HepG2 (cell line): ENCODE data around the gene ROBO3. TPM values are rescaled to one million over a fixed set of nuclear protein-coding genes. Genes with fewer than 3 reads are reported as not detected.

Experiments used
- ADNP ChIP-seq: sonication (generic); formaldehyde crosslinking; IDR thresholded peaks from 2 replicates; pipeline ENCODE4 v1.4.0; 2020; ENCODE audit warnings: missing genetic modification reagents
- FLYWCH1 ChIP-seq: sonication (generic); formaldehyde crosslinking; IDR thresholded peaks from 2 replicates; pipeline ENCODE4 v1.8.1; 2023; ENCODE audit warnings: mild to moderate bottlenecking, missing genetic modification reagents
- FOXK2 ChIP-seq: fragments of 450-650 bp; IDR thresholded peaks from 2 replicates; pipeline ENCODE4 v1.6.1; 2016
- HOXA5 ChIP-seq: sonication (generic); formaldehyde crosslinking; IDR thresholded peaks from 2 replicates; pipeline ENCODE4 v1.4.0; 2020; ENCODE audit warnings: missing genetic modification reagents
- JARID2 ChIP-seq: sonication (generic); formaldehyde crosslinking; IDR thresholded peaks from 2 replicates; pipeline ENCODE4 v1.8.1; 2023; ENCODE audit warnings: missing genetic modification reagents, inconsistent platforms; ENCODE audit not compliant: insufficient replicate concordance
- LCORL ChIP-seq, 2 experiments: fragments of 450-650 bp in 1 of 2; sonication (generic) in 1 of 2; formaldehyde crosslinking in 1 of 2; IDR thresholded peaks; 2 replicates each; pipeline versions ENCODE4 v1.5.0 to v1.6.1; 2017 to 2020; ENCODE audit warnings: antibody characterized with exemption in 1 of 2, missing genetic modification reagents in 1 of 2
- MEIS2 ChIP-seq: sonication (generic); formaldehyde crosslinking; IDR thresholded peaks from 2 replicates; pipeline ENCODE4 v1.9.0; 2021; ENCODE audit warnings: mild to moderate bottlenecking, missing genetic modification reagents
- MXD4 ChIP-seq: IDR thresholded peaks from 2 replicates; pipeline ENCODE4 v1.6.1; 2016; ENCODE audit warnings: mild to moderate bottlenecking, missing biosample characterization, missing genetic modification reagents
- NFE2 ChIP-seq: sonication (generic); formaldehyde crosslinking; IDR thresholded peaks from 2 replicates; pipeline ENCODE4 v1.4.0; 2020; ENCODE audit warnings: missing genetic modification reagents
- NRL ChIP-seq: sonication (generic); formaldehyde crosslinking; IDR thresholded peaks from 2 replicates; pipeline ENCODE4 v1.5.0; 2020; ENCODE audit warnings: missing genetic modification reagents, mild to moderate bottlenecking, moderate library complexity, borderline replicate concordance
- ONECUT2 ChIP-seq: sonication (generic); formaldehyde crosslinking; IDR thresholded peaks from 2 replicates; pipeline ENCODE4 v1.4.0; 2020; ENCODE audit warnings: missing genetic modification reagents
- REXO4 ChIP-seq: sonication (generic); formaldehyde crosslinking; IDR thresholded peaks from 2 replicates; pipeline ENCODE4 v1.8.0; 2022; ENCODE audit warnings: missing genetic modification reagents, mild to moderate bottlenecking, borderline replicate concordance
- RORA ChIP-seq: sonication (generic); formaldehyde crosslinking; IDR thresholded peaks from 2 replicates; pipeline ENCODE4 v1.5.0; 2020; ENCODE audit warnings: mild to moderate bottlenecking, missing genetic modification reagents, moderate library complexity
- SETDB1 ChIP-seq: sonication (generic); formaldehyde crosslinking; IDR thresholded peaks from 2 replicates; pipeline ENCODE4 v1.5.1; 2020; ENCODE audit warnings: missing genetic modification reagents, mild to moderate bottlenecking, borderline replicate concordance
- SIX4 ChIP-seq: sonication (generic); formaldehyde crosslinking; IDR thresholded peaks from 2 replicates; pipeline ENCODE4 v1.4.0; 2020; ENCODE audit warnings: missing genetic modification reagents
- SKI ChIP-seq: fragments of 450-650 bp; IDR thresholded peaks from one replicate; pipeline ENCODE4 v1.6.1; 2018; ENCODE audit warnings: mild to moderate bottlenecking; ENCODE audit not compliant: partially characterized antibody
- SMARCE1 ChIP-seq: fragments of 450-650 bp; IDR thresholded peaks from 2 replicates; pipeline ENCODE4 v1.6.1; 2017; ENCODE audit warnings: borderline replicate concordance
- SPEN ChIP-seq: sonication (generic); formaldehyde crosslinking; IDR thresholded peaks from 2 replicates; pipeline ENCODE4 v1.5.1; 2020; ENCODE audit warnings: low read depth, mild to moderate bottlenecking, missing genetic modification reagents
- ZFP82 ChIP-seq: sonication (generic); formaldehyde crosslinking; IDR thresholded peaks from 2 replicates; pipeline ENCODE4 v1.5.1; 2020; ENCODE audit warnings: mild to moderate bottlenecking, missing genetic modification reagents, borderline replicate concordance
- ZNF121 ChIP-seq: sonication (generic); formaldehyde crosslinking; IDR thresholded peaks from 2 replicates; pipeline ENCODE4 v1.5.0; 2020; ENCODE audit warnings: mild to moderate bottlenecking, missing genetic modification reagents
- ZNF296 ChIP-seq: sonication (generic); formaldehyde crosslinking; conservative IDR thresholded peaks from 2 replicates; pipeline ENCODE4 v1.5.0; 2020; ENCODE audit warnings: mild to moderate bottlenecking, missing genetic modification reagents
- ZNF337 ChIP-seq: sonication (generic); formaldehyde crosslinking; IDR thresholded peaks from 2 replicates; pipeline ENCODE4 v1.5.1; 2020; ENCODE audit warnings: missing genetic modification reagents, low read depth, mild to moderate bottlenecking, borderline replicate concordance
- ZNF441 ChIP-seq: sonication (generic); formaldehyde crosslinking; IDR thresholded peaks from 2 replicates; pipeline ENCODE4 v1.7.0; 2021; ENCODE audit warnings: missing genetic modification reagents, borderline replicate concordance
- ZNF558 ChIP-seq: sonication (generic); formaldehyde crosslinking; IDR thresholded peaks from 2 replicates; pipeline ENCODE4 v1.9.0; 2022; ENCODE audit warnings: mild to moderate bottlenecking, missing genetic modification reagents, borderline replicate concordance
- ZNF569 ChIP-seq: sonication (generic); formaldehyde crosslinking; IDR thresholded peaks from 2 replicates; pipeline ENCODE4 v1.5.0; 2020; ENCODE audit warnings: mild to moderate bottlenecking, missing genetic modification reagents, moderate library complexity, borderline replicate concordance
- ZNF598 ChIP-seq: sonication (generic); formaldehyde crosslinking; IDR thresholded peaks from 2 replicates; pipeline ENCODE4 v1.5.1; 2020; ENCODE audit warnings: mild to moderate bottlenecking, missing genetic modification reagents, borderline replicate concordance
- ZNF7 ChIP-seq: IDR thresholded peaks from 2 replicates; pipeline ENCODE4 v1.6.1; 2016; ENCODE audit warnings: missing biosample characterization, missing genetic modification reagents
- ZNF703 ChIP-seq: sonication (generic); formaldehyde crosslinking; IDR thresholded peaks from 2 replicates; pipeline ENCODE4 v1.5.1; 2020; ENCODE audit warnings: missing genetic modification reagents, mild to moderate bottlenecking, moderate library complexity, borderline replicate concordance
- ZNF724P ChIP-seq: sonication (generic); formaldehyde crosslinking; IDR thresholded peaks from 2 replicates; pipeline ENCODE4 v1.8.0; 2022; ENCODE audit warnings: missing genetic modification reagents, borderline replicate concordance
- polyA plus RNA-seq, 8 experiments: library from polyadenylated mRNA; depleted of rRNA in 3 of 8; stranded (reverse) in 7 of 8; unstranded in 1 of 8; fragments of >200 nt; fragmentation: Illumina TruSeq in 4 of 8; extraction: Trizol in 4 of 8; gene quantifications; 2 replicates each; pipeline versions ENCODE4 v1.2.1 to v1.2.3, GENCODE V29; 2011 to 2016; ENCODE audit warnings: low read depth in 4 of 8, missing spikeins in 1 of 8, mixed read lengths in 1 of 8; ENCODE audit not compliant: insufficient read depth in 1 of 8
- total RNA-seq, 5 experiments: library from RNA; depleted of rRNA; stranded (reverse); fragments of >200 nt; fragmentation: Illumina TruSeq; extraction: Trizol; gene quantifications; 2 replicates each; pipeline ENCODE4 v1.2.3, GENCODE V29; 2016; ENCODE audit warnings: low read depth in 1 of 5
- TF ChIP-seq, protein P1 (sequence below): sonication (generic); formaldehyde crosslinking; IDR thresholded peaks from 2 replicates; pipeline ENCODE4 v1.8.1; 2023; ENCODE audit warnings: missing genetic modification reagents, mild to moderate bottlenecking, borderline replicate concordance
- TF ChIP-seq, protein P2 (sequence below): sonication (generic); formaldehyde crosslinking; IDR thresholded peaks from 2 replicates; pipeline ENCODE4 v1.4.0; 2020; ENCODE audit warnings: mild to moderate bottlenecking, missing genetic modification reagents
- TF ChIP-seq, protein P3 (sequence below): conservative IDR thresholded peaks from 2 replicates; pipeline ENCODE4 v1.6.1; 2018; ENCODE audit warnings: missing genetic modification reagents

Gene ROBO3
- total and polyA plus RNA-seq, 2 of the 13 experiments (the other 11 are each of a cell fraction or from before 2014, with no cell fraction given), result 0.07 to 2.4 TPM

DNA sequence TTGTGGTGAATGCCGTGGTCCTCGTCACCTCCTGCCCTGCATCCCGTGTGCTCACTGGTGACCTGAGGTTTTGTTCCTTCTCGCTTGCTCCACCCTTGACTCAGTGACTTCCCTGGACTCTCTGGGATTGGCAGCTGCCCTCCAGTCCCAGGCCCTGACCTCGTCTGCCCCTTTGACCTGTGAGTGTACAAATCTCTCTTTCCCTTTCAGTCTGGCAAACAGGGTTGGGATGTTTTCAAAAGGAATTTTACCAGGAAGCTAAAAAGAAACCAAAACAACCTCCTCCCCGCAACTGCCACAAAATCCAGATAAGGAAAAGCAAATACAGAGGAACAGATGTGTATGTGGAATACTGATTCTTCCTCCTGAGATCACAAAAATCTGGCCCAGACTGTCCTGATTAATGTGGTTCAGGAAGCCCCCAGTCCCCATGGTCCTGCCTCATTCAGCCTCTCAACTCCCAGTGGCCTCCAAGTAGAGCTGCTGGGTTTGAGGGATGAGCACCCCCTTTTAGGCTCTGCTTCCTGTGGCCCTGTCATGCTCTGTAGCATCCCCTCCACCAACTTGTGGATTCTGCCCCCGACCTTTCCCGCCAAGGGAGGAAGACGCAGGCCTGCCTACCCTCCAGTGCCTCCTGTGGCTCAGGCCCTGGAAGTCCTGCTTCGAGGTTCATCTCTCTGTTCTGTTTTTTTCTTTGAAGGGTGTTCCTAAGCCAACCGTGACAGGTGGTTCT is 17.3 kb downstream of the ROBO3 start (continued):
- TF ChIP-seq SKI (peak; percentile 66), FOXK2 (no peak), ZNF121 (CRISPR knock-in tag) (peak; percentile 24; the same call in 1 of the 2 replicates), NFE2 (CRISPR knock-in tag) (no peak), RORA (CRISPR knock-in tag) (no peak), ZNF7 (CRISPR knock-in tag) (no peak), FLYWCH1 (CRISPR knock-in tag) (no peak), ADNP (no peak), ONECUT2 (CRISPR knock-in tag) (no peak), MEIS2 (CRISPR knock-in tag) (peak; percentile 67; the same call in 1 of the 2 replicates), NRL (CRISPR knock-in tag) (no peak), HOXA5 (CRISPR knock-in tag) (no peak), ZNF569 (CRISPR knock-in tag) (no peak), MXD4 (CRISPR knock-in tag) (no peak), SPEN (CRISPR knock-in tag) (0 out of 2 replicates have a peak, but pooled peaks have one; percentile 52), ZNF724P (CRISPR knock-in tag) (no peak), SIX4 (CRISPR knock-in tag) (no peak), REXO4 (CRISPR knock-in tag) (no peak), ZNF441 (CRISPR knock-in tag) (no peak), LCORL (IDR thresholded peaks at IDR 0.05) (no peak), LCORL (CRISPR knock-in tag; IDR thresholded peaks at IDR 0.05) (peak; percentile 94), ZNF337 (CRISPR knock-in tag) (peak; percentile 58; the same call in 1 of the 2 replicates), ZNF296 (CRISPR knock-in tag) (no peak), ZNF558 (CRISPR knock-in tag) (no peak; the same call in 1 of the 2 replicates), SETDB1 (CRISPR knock-in tag) (no peak), ZNF598 (no peak), ZNF703 (CRISPR knock-in tag) (no peak), ZFP82 (no peak), JARID2 (CRISPR knock-in tag) (no peak), SMARCE1 (no peak)
- TF ChIP-seq, protein P1, sequence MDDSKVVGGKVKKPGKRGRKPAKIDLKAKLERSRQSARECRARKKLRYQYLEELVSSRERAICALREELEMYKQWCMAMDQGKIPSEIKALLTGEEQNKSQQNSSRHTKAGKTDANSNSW (CRISPR knock-in tag), result no peak
- TF ChIP-seq, protein P2, sequence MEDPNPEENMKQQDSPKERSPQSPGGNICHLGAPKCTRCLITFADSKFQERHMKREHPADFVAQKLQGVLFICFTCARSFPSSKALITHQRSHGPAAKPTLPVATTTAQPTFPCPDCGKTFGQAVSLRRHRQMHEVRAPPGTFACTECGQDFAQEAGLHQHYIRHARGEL (CRISPR knock-in tag), result no peak
- TF ChIP-seq, protein P3, sequence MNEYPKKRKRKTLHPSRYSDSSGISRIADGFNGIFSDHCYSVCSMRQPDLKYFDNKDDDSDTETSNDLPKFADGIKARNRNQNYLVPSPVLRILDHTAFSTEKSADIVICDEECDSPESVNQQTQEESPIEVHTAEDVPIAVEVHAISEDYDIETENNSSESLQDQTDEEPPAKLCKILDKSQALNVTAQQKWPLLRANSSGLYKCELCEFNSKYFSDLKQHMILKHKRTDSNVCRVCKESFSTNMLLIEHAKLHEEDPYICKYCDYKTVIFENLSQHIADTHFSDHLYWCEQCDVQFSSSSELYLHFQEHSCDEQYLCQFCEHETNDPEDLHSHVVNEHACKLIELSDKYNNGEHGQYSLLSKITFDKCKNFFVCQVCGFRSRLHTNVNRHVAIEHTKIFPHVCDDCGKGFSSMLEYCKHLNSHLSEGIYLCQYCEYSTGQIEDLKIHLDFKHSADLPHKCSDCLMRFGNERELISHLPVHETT, result no peak
